Body of pancreas (tissue), 4 donors: Measurements from ENCODE around the gene BOLA2.
"Not testable (repeated sequence)": the region's sequence is repeated elsewhere in the genome, so short reads cannot be mapped to it uniquely, and the experiment has no call there.

Experiments used
- CTCF ChIP-seq, 7 experiments: fragments of 450-650 bp in 4 of 7; fragments of 200-600 bp in 3 of 7; sonication (generic) in 3 of 7; IDR thresholded peaks; one replicate each; pipeline ENCODE4 v1.5.1; 2016 to 2019; ENCODE audit warnings: antibody characterized with exemption in 7 of 7
- POLR2A ChIP-seq, 3 donors: fragments of 450-650 bp; IDR thresholded peaks; one replicate each; pipeline ENCODE4 v1.6.1; 2016; ENCODE audit warnings: antibody characterized with exemption in 3 of 3, mild to moderate bottlenecking in 2 of 3

- not testable (repeated sequence) for TF ChIP-seq POLR2A, CTCF (IDR thresholded peaks at IDR 0.05)
Observed at GRCh38 chr16:29466904-29467303, 12.8 kb upstream of the BOLA2 start.
